A204.1 (cell line): Measurements from ENCODE around the gene MYCN.
"Not testable (repeated sequence)": the region's sequence is repeated elsewhere in the genome, so short reads cannot be mapped to it uniquely, and the experiment has no call there.

Experiments
- FAIRE-seq: peaks from 2 replicates; lab custom pipeline; 2012; peaks lifted over from hg19 to GRCh38; lab: Jason Lieb, UNC

Gene MYCN

GRCh38 chr2:15939854-15940660, at the start of gene MYCN:
Gene MYCN, plus strand, starts transcription at chr2:15940550. Its CDS starts 1,515 bp downstream, at chr2:15942065.
- no peak for FAIRE-seq

DNA sequence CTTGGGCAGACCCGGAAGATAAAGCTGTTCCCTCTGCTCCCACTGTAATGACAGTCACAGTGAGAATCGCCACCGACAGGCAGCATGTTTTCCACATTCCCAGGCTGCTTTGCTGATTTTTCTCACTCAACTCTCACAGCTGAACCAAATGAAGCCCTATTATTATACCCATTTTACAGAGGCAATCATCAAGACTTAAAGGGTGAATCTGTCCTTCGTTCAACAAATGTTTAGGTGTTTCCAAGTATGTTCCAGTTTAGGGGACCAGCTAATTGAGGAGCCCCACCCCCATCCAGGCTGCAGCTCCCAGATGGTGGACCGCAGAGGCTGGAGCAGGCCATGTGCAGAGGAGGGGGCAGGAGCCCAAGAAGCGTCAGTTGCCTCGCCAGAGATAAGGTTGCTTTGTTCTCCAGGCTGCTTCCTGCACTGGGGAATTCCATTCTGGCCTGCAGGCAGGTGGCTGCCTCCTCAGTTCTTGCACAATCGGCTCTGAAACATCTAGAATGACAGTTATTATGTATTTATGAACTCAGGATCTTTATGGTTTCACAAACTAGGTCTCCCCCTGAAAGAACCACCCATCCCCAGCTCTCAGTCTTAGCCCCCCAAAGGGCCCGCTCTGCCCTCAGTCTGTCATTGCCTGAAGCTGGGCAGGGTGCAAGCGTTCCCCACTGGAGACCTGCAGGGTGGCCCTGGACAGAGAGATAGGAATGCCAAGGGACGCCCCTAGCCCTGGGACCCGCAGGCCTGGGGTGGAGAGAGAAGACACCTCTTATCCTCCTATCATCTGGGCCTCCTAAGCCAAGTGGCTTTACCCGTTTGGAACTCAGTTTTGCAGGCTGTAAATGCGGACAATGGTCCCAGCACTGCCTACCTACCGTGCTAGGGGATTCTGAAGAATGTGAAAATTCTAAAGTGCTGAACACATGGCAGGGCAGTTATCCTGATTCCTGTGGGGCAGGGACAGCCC, 49.1 kb upstream of the MYCN start:
- no peak for FAIRE-seq

- no peak for FAIRE-seq
These were observed 48.0 kb upstream of the MYCN start for GRCh38 chr2:15892151-15892880.

DNA sequence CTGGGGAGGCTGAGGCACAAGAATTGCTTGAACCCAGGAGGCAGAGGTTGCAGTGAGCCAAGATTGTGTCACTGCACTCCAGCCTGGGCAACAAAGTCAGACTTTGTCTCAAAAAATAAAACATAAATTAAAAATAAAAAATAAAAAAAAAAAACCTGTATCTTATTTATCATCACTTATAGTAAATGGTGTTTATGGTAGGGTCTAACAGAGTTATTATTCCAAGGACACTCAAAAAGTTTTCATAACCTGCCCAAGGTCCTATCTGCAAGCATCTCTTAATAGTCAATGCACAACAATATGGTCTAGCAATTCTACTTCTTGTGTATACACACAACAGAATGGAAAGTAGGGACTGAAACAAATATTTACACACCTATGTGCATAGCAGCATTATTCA, 47.3 kb upstream of the MYCN start:
- FAIRE-seq, result no peak

DNA sequence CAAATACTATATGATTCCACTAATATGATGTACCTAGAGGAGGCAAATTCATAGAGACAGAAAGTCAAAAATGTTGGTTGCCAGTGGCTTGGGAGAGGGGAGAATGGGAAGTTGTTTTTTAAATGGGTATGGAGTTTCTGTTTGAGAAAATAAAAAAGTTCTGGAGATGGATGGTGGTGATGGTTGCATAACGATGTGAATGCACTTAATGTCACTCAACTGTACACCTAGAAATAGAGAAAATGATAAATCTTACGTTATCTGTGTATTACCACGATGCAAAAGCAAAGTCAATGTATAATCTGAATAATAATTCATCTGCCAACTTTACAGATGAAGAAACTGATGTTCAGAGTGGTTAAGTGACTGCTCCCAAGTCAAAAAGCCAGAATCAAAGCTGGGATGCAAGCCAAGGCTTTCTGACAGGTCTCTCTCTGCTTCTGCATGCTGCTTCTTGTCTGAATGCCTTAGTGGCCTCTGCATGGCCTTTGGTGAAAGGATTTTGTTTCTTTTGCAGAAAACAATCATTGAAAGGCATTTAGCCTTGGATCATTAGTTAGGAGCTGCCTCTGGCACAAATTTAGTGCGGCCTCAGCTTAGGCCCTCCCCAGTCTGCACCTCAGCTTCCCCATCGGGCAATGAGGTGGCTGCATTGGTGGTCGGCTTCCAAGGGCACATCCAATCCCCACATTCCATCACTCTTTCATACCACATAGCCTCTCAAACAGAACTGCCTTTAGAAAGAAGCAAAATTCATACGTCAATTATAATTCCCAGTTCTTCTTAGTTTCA, 46.5 kb upstream of the MYCN start:
- FAIRE-seq, result no peak

GRCh38 chr2:15894481-15895144, 45.7 kb upstream of the MYCN start:
- FAIRE-seq, result no peak

DNA sequence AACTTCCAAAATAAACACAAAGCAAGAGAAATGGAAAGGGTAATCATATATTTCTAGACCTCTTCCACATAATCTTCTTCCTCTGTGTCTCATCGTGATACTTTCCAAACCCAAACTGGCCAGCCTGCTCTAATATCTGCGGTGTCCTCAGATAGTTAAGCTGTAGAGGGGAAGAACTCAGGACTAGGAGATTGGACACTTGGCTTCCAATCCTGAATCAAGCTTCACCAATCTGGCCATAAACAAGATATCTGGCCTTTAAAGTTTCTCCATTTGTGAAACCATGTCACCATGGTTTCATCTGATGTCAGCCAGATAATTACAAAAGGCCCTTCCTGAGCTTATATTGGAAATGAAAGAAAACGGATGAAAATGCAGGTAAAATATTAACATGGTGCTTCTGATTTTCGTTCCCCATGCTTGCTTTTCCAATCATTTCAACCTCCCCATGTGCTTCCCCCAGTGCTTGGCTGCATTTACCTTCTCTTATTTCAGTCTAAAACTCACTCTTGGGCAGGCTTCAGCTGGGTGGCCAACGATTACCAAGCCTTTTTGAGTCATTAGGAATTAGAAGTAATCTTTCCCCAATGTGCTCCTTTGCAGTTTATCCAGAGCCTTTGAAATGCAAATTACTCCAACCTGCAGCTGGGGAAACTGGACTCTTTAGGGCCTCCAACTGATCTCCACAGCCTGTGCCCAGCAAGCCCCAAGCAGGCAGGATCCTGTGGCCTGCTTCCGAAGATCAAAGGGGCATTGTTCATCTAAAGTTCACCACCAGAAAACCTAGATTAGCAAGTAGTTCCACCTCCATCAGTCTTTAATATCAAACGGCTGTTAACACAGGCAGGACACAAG, 44.5 kb upstream of the MYCN start:
- FAIRE-seq, result no peak

GRCh38 chr2:15896859-15897258, 43.5 kb upstream of the MYCN start:
- no peak for FAIRE-seq

GRCh38 chr2:15897431-15898098, 42.8 kb upstream of the MYCN start:
- no peak for FAIRE-seq

DNA sequence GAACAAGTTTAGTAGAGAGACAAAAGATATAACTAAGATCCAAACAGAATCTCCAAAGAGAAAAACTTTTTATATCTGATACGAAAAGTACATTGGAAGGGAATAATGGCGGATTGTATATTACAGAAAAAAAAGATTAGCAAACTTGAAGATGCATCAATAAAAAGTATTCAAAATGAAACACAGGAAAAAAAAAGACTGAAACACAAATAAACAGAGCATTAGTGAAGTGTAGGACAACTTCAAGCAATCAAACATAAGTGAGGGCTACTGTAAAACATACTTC, 41.1 kb upstream of the MYCN start:
- FAIRE-seq, result no peak

- FAIRE-seq, result no peak
These were observed 40.4 kb upstream of the MYCN start for GRCh38 chr2:15899751-15900493.

- FAIRE-seq, result no peak
These were observed 39.1 kb upstream of the MYCN start for GRCh38 chr2:15901095-15901807.

DNA sequence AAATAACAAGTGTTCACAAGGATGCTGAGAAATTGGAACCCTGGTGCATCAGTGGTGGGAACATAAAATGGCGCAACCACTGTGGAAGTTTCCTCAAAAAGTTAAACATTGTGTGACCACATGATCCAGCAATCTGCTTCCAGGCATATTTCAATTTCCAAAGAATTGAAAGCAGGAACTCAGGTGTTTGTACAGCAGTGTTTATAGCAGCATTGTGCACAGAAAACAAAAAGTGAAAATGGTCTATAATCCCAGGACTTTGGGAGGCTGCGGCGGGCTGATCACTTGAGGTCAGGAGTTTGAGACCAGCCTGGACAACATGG, 38.6 kb upstream of the MYCN start:
- no peak for FAIRE-seq

DNA sequence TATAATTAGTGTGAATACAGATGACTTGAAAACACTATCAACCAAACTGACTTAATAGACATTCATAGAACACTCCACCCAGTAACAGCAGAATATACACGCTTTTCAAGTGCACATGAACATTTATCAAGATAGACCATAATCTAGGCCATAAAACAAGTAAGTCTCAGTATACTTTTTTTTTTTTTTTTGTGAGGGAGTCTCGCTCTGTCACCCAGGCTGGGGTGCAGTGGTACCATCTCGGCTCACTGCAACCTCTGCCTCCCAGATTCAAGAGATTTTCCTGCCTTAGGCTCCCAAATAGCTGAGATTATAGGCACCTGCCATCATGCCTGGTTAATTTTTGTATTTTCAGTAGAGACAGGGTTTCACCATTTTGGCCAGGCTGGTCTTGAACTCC, 36.4 kb upstream of the MYCN start:
- FAIRE-seq, result not testable (repeated sequence)

- no peak for FAIRE-seq
These were observed 35.1 kb upstream of the MYCN start for GRCh38 chr2:15905267-15905645.

GRCh38 chr2:15905986-15906491, 34.3 kb upstream of the MYCN start:
- no peak for FAIRE-seq

- FAIRE-seq, result no peak
These were observed 33.6 kb upstream of the MYCN start for GRCh38 chr2:15906778-15907177.
